ENCODE measurements around the gene TTC21A.

DNA sequence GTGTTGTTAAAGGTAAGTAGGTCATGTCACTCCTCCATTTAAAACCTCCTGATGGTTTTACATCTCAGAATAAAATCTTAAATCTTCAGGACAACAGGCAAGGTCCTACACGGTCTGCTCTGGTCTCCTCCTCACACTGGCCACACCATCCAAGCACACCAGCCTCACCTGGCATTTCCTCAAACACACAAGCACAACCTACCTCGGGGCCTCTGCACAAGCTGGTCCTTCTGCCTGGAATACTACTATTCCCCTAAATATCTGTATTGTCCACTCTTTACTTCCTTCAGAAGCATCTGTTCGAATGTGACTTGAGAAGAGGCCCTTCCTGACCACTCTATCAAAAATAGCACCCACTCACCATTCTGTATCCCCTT lies 1.8 kb upstream of the TTC21A start:
- TF ChIP-seq EZH2 (IDR thresholded peaks at IDR 0.05; ENCODE audit: borderline replicate concordance, low read depth, low read length, severe bottlenecking), result no peak
- TF ChIP-seq, protein P1, sequence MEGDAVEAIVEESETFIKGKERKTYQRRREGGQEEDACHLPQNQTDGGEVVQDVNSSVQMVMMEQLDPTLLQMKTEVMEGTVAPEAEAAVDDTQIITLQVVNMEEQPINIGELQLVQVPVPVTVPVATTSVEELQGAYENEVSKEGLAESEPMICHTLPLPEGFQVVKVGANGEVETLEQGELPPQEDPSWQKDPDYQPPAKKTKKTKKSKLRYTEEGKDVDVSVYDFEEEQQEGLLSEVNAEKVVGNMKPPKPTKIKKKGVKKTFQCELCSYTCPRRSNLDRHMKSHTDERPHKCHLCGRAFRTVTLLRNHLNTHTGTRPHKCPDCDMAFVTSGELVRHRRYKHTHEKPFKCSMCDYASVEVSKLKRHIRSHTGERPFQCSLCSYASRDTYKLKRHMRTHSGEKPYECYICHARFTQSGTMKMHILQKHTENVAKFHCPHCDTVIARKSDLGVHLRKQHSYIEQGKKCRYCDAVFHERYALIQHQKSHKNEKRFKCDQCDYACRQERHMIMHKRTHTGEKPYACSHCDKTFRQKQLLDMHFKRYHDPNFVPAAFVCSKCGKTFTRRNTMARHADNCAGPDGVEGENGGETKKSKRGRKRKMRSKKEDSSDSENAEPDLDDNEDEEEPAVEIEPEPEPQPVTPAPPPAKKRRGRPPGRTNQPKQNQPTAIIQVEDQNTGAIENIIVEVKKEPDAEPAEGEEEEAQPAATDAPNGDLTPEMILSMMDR (IDR thresholded peaks at IDR 0.05; ENCODE audit: borderline replicate concordance, extremely low read depth, low read length, poor library complexity, severe bottlenecking), result no peak
